ENCODE data around the gene COL1A2. TPM values are rescaled to one million over a fixed set of nuclear protein-coding genes. Genes with fewer than 3 reads are reported as not detected.

COL1A2 gene
- total RNA-seq, 1 donor from 2014 or later, result 46.9 TPM

DNA sequence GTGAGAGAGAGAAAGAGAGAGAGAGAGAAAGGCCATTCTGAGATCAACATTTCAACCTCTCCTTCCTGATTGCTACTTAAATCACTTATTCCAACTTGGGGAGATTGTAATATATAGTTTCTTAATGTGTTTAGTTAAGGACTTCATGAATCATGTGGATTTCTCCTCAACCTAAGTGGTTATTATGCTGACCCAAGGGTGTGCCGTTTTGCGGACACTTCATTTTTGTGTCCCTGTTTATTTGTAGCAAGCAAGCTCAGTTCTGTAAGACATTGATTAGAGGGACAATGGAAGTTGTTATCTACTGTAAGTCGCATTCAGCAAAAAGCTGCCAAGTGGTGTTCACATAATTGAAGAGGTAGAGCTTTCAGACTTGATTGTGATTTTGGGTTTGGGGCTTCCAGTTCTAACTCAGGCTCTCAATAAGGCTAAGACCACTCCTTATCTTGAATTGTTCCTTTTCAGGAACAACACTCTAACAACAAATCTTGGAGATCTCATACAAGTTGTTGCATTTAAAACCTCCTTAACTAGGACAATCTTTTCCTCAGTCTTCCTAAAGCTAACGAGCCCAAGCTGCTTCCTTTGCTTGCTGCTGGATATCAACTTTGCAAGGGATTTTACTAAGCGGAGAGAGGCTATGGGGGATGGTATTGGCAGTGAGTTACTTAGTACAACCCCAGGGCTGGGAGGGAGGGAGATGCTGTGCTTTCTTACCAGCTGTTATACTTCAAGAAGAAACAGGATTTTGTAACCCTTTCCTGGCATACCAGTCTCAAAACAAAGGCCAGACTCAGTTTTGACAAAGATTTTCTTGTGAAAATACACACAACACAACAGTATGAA is 19.8 kb upstream of the COL1A2 start:
- no peaks in the 10 kb centered on the region for H3K36me3 ChIP-seq (ENCODE audit: control insufficient read depth, insufficient read depth, low read length)
- no peak overlapping the region for H3K4me3 ChIP-seq (ENCODE audit: low read depth, low read length)
- DNase-seq (ENCODE audit: low read depth), result no peak
- FAIRE-seq, result no peak
- H3K27me3 ChIP-seq (ENCODE audit: control insufficient read depth, insufficient read depth, low read length), result no peaks in the 10 kb centered on the region
- TF ChIP-seq, protein P1, sequence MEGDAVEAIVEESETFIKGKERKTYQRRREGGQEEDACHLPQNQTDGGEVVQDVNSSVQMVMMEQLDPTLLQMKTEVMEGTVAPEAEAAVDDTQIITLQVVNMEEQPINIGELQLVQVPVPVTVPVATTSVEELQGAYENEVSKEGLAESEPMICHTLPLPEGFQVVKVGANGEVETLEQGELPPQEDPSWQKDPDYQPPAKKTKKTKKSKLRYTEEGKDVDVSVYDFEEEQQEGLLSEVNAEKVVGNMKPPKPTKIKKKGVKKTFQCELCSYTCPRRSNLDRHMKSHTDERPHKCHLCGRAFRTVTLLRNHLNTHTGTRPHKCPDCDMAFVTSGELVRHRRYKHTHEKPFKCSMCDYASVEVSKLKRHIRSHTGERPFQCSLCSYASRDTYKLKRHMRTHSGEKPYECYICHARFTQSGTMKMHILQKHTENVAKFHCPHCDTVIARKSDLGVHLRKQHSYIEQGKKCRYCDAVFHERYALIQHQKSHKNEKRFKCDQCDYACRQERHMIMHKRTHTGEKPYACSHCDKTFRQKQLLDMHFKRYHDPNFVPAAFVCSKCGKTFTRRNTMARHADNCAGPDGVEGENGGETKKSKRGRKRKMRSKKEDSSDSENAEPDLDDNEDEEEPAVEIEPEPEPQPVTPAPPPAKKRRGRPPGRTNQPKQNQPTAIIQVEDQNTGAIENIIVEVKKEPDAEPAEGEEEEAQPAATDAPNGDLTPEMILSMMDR (IDR thresholded peaks at IDR 0.05; ENCODE audit: insufficient read depth, low read length, severe bottlenecking), result no peak

DNA sequence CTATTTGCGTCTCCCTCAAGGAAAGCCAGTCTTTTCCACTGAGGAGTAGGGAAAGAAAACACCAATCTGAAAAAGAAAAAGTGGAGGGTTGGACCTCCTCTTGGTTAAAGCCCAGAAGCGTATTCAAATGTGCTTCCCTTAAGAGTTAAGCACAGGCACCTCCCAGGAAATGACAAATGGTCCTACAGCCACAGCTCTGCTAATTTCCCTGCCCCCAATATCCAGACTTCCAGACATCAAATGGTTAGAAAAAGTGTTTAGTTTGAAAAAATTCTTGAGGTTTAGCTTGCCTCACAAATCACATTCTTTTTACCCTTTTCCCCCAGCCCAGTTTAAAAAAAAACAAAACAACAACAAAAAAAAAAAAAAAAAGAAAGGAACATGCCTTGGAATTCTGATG is 19.0 kb upstream of the COL1A2 start:
- H3K4me3 ChIP-seq (ENCODE audit: low read depth, low read length), result no peak overlapping the region
- FAIRE-seq (no peak), DNase-seq (ENCODE audit: low read depth) (peak; percentile 43)
- H3K27me3 ChIP-seq (ENCODE audit: control insufficient read depth, insufficient read depth, low read length), result no peaks in the 10 kb centered on the region
- no peaks in the 10 kb centered on the region for H3K36me3 ChIP-seq (ENCODE audit: control insufficient read depth, insufficient read depth, low read length)
- TF ChIP-seq, protein P1 (IDR thresholded peaks at IDR 0.05; ENCODE audit: insufficient read depth, low read length, severe bottlenecking), result no peak

DNA sequence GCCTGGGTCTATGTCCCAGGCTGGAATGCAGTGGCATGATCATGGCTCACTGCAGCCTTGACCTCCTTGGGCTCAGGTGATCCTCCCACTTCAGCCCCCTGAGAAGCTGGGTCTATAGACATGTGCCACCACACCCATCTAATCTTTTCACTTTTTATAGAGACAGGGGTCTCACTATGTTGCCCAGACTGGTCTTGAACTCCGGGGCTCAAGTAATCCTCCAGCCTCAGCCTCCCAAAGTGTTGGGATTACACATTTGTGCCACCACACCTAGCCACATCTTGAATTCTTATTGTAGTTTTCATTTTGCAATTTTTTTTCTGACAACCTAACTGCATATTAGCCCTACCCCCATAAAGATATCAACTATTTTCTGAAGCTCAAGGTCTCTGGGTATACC is 18.4 kb upstream of the COL1A2 start:
- H3K4me3 ChIP-seq (ENCODE audit: low read depth, low read length), result no peak overlapping the region
- H3K27me3 ChIP-seq (ENCODE audit: control insufficient read depth, insufficient read depth, low read length), result no peaks in the 10 kb centered on the region
- TF ChIP-seq, protein P1 (IDR thresholded peaks at IDR 0.05; ENCODE audit: insufficient read depth, low read length, severe bottlenecking), result no peak
- H3K36me3 ChIP-seq (ENCODE audit: control insufficient read depth, insufficient read depth, low read length), result no peaks in the 10 kb centered on the region
- FAIRE-seq (no peak), DNase-seq (ENCODE audit: low read depth) (no peak)

DNA sequence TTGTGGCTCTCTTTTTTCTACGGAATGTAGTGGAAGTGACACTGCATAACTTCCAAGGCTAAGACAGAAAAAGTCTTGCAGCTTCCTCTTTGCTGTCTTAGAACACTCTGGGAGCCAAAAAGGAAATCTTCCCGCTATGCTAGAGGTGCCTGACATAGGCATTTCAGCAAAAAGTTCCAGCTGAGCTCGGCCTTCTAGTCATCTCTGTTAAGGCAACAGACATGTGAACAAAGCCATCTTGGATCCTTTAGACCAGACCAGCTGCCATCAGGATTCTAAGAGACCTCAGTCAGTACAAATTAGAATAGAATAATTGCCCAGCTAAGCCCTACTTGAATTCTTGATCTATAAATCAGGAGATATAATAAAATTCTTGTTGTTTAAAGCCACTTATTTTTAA is 16.3 kb upstream of the COL1A2 start:
- FAIRE-seq (no peak), DNase-seq (ENCODE audit: low read depth) (no peak)
- H3K4me3 ChIP-seq (ENCODE audit: low read depth, low read length), result no peak overlapping the region
- H3K36me3 ChIP-seq (ENCODE audit: control insufficient read depth, insufficient read depth, low read length), result no peaks in the 10 kb centered on the region
- TF ChIP-seq, protein P1 (IDR thresholded peaks at IDR 0.05; ENCODE audit: insufficient read depth, low read length, severe bottlenecking), result no peak
- H3K27me3 ChIP-seq (ENCODE audit: control insufficient read depth, insufficient read depth, low read length), result no peaks in the 10 kb centered on the region

DNA sequence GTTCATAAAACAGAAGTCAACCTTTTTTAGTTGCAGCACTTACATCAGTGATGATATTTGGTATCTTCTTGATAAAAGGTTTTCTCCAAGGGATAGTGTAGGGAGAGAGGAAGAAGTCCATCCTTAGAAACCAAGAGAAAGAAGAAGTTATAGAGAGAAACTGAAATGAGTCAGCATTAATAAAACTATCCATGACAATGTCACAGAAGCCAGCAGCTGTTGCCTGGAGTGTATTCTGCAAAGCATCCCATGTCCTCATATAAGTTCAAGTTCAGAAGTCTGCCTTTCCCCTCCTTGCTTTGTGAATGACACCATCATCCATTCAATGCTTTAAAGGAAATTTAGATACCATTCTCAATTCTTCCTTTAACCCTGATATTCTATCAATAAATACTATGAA is 14.4 kb upstream of the COL1A2 start:
- TF ChIP-seq, protein P1 (IDR thresholded peaks at IDR 0.05; ENCODE audit: insufficient read depth, low read length, severe bottlenecking), result no peak
- no peak for FAIRE-seq

DNA sequence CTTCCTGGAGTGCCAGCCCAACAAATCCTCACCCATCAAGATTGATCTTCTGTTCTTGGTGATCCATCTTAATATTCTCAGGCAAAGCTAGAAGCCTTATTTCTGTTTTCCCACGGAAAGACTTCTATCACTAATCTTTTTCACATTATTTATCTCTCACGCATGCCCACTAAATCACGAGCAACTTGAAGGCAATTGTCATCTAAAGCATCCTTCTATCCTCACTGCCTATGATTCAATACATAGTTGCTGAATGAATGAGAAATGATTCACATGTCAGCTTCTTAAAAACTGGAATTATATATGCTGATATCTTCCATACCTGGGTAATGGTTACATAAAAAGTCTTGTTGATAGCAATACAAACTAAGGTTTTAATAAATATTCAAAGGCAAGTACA is 12.6 kb upstream of the COL1A2 start:
- H3K36me3 ChIP-seq (ENCODE audit: control insufficient read depth, insufficient read depth, low read length), result no peaks in the 10 kb centered on the region
- peak; percentile 80 for DNase-seq (ENCODE audit: low read depth)
- TF ChIP-seq, protein P1 (IDR thresholded peaks at IDR 0.05; ENCODE audit: insufficient read depth, low read length, severe bottlenecking), result no peak
- no peak overlapping the region for H3K4me3 ChIP-seq (ENCODE audit: low read depth, low read length)
- FAIRE-seq, result no peak
- no peaks in the 10 kb centered on the region for H3K27me3 ChIP-seq (ENCODE audit: control insufficient read depth, insufficient read depth, low read length)

More for the DNA sequence above, 14.4 kb upstream of the COL1A2 start:
- no peaks in the 10 kb centered on the region for H3K27me3 ChIP-seq (ENCODE audit: control insufficient read depth, insufficient read depth, low read length)
- DNase-seq (ENCODE audit: low read depth), result no peak
- no peaks in the 10 kb centered on the region for H3K36me3 ChIP-seq (ENCODE audit: control insufficient read depth, insufficient read depth, low read length)
- H3K4me3 ChIP-seq (ENCODE audit: low read depth, low read length), result no peak overlapping the region
